DND-41 (cell line): Measurements from ENCODE around the gene PCDH19.

Source experiments
- EZH2 ChIP-seq: IDR thresholded peaks from 3 replicates; pipeline ENCODE4 v1.6.1; 2012; ENCODE audit warnings: borderline replicate concordance, low read depth, mild to moderate bottlenecking, moderate library complexity, low read length, inconsistent platforms; ENCODE audit not compliant: severe bottlenecking
- TF ChIP-seq, protein P1 (sequence below): IDR thresholded peaks from 2 replicates; pipeline ENCODE4 v1.5.1; 2012; ENCODE audit warnings: borderline replicate concordance, low read length, moderate library complexity, mild to moderate bottlenecking; ENCODE audit not compliant: poor library complexity, severe bottlenecking; ENCODE audit errors: extremely low read depth

DNA sequence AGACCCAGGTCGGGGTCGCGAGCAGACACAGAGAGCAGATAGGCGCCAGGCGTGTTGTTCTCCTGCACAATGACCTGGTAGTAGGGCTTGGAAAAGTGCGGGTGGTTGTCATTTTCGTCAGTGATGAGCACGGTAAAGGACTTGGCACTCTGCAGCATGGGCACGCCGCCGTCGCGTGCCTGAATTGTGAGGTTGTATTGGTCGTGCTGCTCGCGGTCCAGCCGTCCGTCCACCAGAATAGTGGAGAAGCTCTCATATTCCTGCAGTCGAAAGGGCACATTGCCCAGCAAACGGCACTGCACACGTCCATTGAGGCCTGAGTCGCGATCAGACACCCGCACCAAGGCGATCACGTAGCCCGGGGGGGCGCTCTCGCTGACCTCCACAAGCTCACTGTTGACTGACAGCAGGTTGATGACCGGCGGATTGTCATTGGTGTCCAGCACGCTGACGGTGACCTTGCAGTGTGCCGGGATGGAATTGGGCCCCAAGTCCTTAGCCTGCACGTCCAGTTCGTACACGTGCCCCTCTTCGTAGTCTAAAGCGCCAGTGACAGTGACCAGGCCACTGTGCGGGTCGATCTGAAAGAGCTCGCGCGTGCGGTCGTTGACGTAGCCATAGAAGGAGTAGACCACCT, 2.8 kb downstream of the PCDH19 start:
- TF ChIP-seq, protein P1, sequence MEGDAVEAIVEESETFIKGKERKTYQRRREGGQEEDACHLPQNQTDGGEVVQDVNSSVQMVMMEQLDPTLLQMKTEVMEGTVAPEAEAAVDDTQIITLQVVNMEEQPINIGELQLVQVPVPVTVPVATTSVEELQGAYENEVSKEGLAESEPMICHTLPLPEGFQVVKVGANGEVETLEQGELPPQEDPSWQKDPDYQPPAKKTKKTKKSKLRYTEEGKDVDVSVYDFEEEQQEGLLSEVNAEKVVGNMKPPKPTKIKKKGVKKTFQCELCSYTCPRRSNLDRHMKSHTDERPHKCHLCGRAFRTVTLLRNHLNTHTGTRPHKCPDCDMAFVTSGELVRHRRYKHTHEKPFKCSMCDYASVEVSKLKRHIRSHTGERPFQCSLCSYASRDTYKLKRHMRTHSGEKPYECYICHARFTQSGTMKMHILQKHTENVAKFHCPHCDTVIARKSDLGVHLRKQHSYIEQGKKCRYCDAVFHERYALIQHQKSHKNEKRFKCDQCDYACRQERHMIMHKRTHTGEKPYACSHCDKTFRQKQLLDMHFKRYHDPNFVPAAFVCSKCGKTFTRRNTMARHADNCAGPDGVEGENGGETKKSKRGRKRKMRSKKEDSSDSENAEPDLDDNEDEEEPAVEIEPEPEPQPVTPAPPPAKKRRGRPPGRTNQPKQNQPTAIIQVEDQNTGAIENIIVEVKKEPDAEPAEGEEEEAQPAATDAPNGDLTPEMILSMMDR = no peak
- TF ChIP-seq EZH2 = no peak
